KOPT-K1 (cell line): ENCODE measurements around the gene RAPGEFL1.
"Not testable (repeated sequence)": the region's sequence is repeated elsewhere in the genome, so short reads cannot be mapped to it uniquely, and the experiment has no call there.

Experiments
- H3K27ac ChIP-seq: fragments of 200-600 bp; sonication (generic); 2 replicates; pipeline ENCODE4 v1.5.1; 2016; ENCODE audit warnings: antibody characterized with exemption, mild to moderate bottlenecking, low read depth, low read length; ENCODE audit not compliant: poor library complexity, severe bottlenecking
- H3K36me3 ChIP-seq: fragments of 200-600 bp; sonication (generic); 2 replicates; pipeline ENCODE4 v1.5.1; 2017; ENCODE audit warnings: antibody characterized with exemption, mild to moderate bottlenecking, low read length, moderate library complexity; ENCODE audit not compliant: insufficient read depth
- H3K9me3 ChIP-seq: fragments of 200-600 bp; sonication (generic); 2 replicates; pipeline ENCODE4 v1.5.1; 2017; ENCODE audit warnings: antibody characterized with exemption, low read length, mild to moderate bottlenecking; ENCODE audit not compliant: insufficient read depth, poor library complexity, severe bottlenecking

Gene RAPGEFL1

GRCh38 chr17:40177275-40177874 is at the start of gene RAPGEFL1:
TSS of gene RAPGEFL1 (plus strand) at chr17:40177470. CDS start at chr17:40177862, 392 bp downstream.
- no peaks in the 10 kb centered on the region for H3K9me3 ChIP-seq
- H3K27ac ChIP-seq: no peak within 1 kb of the TSS
- H3K36me3 ChIP-seq: peaks cover 54% of the 10 kb centered on the region

DNA sequence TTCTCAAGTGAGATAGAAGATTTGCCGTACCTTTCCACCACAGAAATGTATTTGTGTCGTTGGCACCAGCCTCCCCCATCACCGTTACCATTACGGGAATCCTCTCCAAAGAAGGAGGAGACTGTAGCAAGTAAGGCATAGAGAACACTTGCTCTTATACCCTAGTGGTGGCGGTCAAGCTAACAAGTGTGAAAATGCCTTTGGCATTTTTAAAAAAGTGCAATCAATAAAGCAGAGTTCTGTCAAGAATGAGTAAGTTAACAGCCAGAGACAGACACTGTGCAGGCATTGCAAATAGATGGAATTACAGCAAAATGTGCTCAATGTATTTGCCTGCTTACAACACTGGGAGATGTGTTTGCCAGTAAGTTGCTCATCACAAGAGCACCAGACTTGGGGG is 47.8 kb upstream of the RAPGEFL1 start:
- Histone ChIP-seq H3K9me3 (no peaks in the 10 kb centered on the region), H3K36me3 (peaks cover 94% of the 10 kb centered on the region), H3K27ac (no peak overlapping the region)

DNA sequence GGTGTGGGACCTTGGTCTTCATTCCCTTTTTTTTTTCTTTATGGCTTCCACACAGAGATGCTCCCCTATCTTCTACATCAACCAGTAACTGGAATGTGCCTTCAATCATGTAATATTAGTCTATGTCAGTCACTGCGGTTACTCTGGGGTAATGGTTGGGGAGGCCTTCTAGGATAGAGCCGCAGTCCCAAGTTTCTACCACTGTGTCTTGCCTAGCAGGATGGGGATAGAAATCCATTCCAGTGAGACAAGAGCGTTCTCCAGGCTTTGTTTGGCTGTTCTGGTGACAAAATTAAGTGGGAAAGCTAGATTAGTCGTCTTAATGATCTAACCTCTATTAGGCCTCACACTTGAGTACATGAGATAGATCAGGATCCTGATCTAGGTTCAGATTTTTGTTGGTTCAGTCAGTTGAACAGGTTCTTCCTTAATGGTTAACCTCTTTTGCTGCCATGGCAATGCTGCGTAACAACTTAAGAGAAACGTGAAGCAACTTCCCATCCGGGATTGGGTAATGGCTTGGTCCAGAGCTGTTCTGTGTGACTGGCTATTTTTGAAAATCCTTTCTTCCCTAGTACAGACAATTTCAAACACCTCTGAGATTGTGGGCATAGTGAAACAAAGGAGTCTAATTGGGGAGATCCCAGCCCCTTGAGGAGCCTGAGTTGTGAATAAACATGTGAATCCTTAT is 46.8 kb upstream of the RAPGEFL1 start:
- Histone ChIP-seq H3K36me3 (peaks cover 100% of the 10 kb centered on the region), H3K9me3 (no peaks in the 10 kb centered on the region), H3K27ac (no peak overlapping the region)

GRCh38 chr17:40134184-40134583 is 43.1 kb upstream of the RAPGEFL1 start:
- Histone ChIP-seq H3K27ac (no peak overlapping the region), H3K36me3 (peaks cover 93% of the 10 kb centered on the region)

DNA sequence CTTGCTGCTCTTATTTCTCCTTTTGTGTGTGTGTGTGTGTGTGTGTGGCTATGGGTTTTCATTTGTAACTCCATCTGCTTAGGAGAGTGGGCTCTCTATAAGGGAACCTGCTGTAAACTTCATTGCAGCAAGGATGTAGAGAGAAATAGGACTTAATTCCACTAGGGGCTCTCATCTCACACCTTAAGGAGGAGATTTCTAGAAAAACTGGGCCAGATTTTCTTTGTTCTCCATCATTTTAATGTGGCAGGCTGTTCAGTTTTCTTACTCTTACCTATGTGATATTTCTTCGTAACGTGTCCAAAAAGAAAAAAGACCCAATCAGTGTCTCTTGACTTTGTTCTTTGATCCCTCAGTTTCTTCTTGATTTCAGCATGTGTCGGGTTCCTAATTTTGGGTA is 41.5 kb upstream of the RAPGEFL1 start:
- Histone ChIP-seq H3K27ac (no peak overlapping the region), H3K9me3 (no peaks in the 10 kb centered on the region), H3K36me3 (peaks cover 77% of the 10 kb centered on the region)

More at GRCh38 chr17:40134184-40134583, 43.1 kb upstream of the RAPGEFL1 start:
- no peaks in the 10 kb centered on the region for H3K9me3 ChIP-seq

GRCh38 chr17:40139566-40140058 is 37.7 kb upstream of the RAPGEFL1 start:
- H3K27ac ChIP-seq: peak overlapping the region; percentile 96
- no peaks in the 10 kb centered on the region for H3K9me3 ChIP-seq
- H3K36me3 ChIP-seq: peaks cover 72% of the 10 kb centered on the region

- H3K9me3 ChIP-seq, H3K27ac ChIP-seq: not testable (repeated sequence)
- peaks cover 66% of the 10 kb centered on the region for H3K36me3 ChIP-seq
Observed at GRCh38 chr17:40143166-40143565, 34.1 kb upstream of the RAPGEFL1 start.

- H3K27ac ChIP-seq: no peak overlapping the region
- H3K36me3 ChIP-seq: peaks cover 85% of the 10 kb centered on the region
- no peaks in the 10 kb centered on the region for H3K9me3 ChIP-seq
Observed at GRCh38 chr17:40145476-40145875, 31.8 kb upstream of the RAPGEFL1 start.

DNA sequence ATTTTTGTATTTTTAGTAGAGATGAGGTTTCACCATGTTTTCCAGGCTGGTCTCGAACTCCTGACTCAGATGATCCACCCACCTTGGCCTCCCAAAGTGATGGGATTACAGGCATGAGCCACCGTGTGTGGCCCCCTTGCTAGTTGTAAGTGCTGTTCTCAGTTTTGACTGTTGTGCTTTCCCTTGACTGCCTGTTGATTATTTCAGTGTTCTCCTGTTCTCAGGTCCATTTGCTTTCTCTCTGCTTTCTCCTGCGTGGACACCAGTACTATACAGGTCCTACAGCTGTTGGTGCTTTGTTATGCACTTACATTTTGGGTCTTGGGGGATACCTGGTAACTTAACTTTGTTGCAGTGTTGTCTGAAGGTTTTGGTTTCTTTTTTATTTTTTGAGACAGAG is 28.7 kb upstream of the RAPGEFL1 start:
- Histone ChIP-seq H3K27ac (no peak overlapping the region), H3K9me3 (no peaks in the 10 kb centered on the region), H3K36me3 (peaks cover 92% of the 10 kb centered on the region)

- peaks cover 100% of the 10 kb centered on the region for H3K36me3 ChIP-seq
- no peak overlapping the region for H3K27ac ChIP-seq
- no peaks in the 10 kb centered on the region for H3K9me3 ChIP-seq
Observed at GRCh38 chr17:40150276-40150675, 27.0 kb upstream of the RAPGEFL1 start.

GRCh38 chr17:40151414-40151963 is 25.8 kb upstream of the RAPGEFL1 start:
- no peak overlapping the region for H3K27ac ChIP-seq
- peaks cover 100% of the 10 kb centered on the region for H3K36me3 ChIP-seq
- no peaks in the 10 kb centered on the region for H3K9me3 ChIP-seq

DNA sequence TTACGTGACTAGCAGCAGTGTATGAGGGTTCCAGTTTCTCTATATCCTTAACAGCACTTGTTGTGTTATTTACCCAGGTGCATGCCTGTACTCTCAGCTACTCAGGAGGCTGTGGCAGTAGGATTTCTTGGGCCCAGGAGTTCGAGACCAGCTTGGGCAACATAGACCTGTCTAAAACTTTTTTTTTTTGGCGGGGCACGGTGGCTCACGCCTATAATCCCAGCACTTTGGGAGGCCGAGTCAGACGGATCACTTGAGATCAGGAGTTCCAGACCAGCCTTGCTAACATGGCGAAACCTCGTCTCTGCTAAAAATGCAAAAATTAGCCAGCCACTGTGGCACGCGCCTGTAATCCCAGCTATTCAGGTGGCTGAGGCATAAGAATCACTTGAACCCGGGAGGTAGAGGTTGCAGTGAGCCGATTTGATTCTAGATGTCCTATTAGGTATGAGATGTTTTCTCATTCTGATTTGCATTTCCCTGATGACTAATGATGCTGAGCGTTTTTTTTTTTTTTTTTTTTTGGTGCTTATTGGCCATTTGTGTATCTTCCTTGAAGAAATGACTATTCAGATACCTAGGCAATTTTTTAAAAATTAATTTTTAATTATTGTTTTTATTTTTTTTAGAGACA is 23.6 kb upstream of the RAPGEFL1 start:
- Histone ChIP-seq H3K9me3 (no peaks in the 10 kb centered on the region), H3K36me3 (peaks cover 93% of the 10 kb centered on the region), H3K27ac (no peak overlapping the region)

DNA sequence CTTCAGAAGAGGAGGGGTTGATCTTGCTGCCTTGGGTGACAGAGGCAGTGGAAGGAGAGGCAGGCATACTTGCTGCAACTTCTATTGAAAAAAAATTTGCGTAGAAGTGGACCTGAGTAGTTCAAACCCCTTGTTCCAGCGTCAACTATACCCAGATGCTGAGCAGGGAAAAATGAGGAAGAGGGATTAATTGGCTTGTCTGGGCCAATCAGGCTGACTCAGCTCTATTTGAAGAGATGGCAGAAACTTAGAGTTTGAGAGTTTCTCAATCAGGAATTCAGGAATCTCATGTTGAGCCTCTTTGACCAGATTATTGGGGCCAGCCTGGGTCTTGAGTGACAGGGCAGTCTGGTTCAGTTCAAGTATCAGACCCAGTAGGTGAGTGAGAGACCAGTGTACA is 19.3 kb upstream of the RAPGEFL1 start:
- H3K9me3 ChIP-seq: no peaks in the 10 kb centered on the region
- no peak overlapping the region for H3K27ac ChIP-seq
- peaks cover 91% of the 10 kb centered on the region for H3K36me3 ChIP-seq

GRCh38 chr17:40158438-40159013 is 18.7 kb upstream of the RAPGEFL1 start:
- no peaks in the 10 kb centered on the region for H3K9me3 ChIP-seq
- H3K36me3 ChIP-seq: peaks cover 91% of the 10 kb centered on the region
- no peak overlapping the region for H3K27ac ChIP-seq

DNA sequence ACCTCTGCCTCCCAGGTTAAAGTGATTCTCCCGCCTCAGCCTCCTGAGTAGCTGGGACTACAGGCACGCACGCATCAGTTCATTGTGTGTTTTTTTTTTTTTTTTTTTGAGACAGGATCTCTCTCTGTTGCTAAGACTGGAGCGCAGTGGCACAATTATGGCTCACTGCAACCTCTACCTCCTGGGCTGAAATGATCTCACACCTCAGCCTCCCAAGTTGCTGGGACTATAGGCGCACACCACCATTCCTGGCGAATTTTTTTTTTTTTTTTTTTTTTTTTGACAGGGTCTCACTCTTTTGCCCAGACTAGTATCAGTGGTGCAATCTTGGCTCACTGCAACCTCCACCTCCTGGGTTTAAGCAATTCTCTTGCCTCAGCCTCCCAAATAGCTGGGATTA is 17.8 kb upstream of the RAPGEFL1 start:
- Histone ChIP-seq H3K36me3 (peaks cover 91% of the 10 kb centered on the region), H3K9me3 (no peaks in the 10 kb centered on the region), H3K27ac (no peak overlapping the region)
